Right lobe of liver (tissue), 4 donors: Measurements from ENCODE around the gene PAK6.

ENCODE experiments used
- POLR2A ChIP-seq: fragments of 450-650 bp; IDR thresholded peaks from one replicate; pipeline ENCODE4 v1.6.1; 2017; ENCODE audit warnings: antibody characterized with exemption, mild to moderate bottlenecking
- TF ChIP-seq, protein P1 (sequence below), 4 donors: fragments of 200-600 bp in 3 of 4; fragments of 450-650 bp in 1 of 4; IDR thresholded peaks; one replicate each; pipeline versions ENCODE4 v1.5.1 to v1.8.0; 2016 to 2022; ENCODE audit warnings: antibody characterized with exemption in 4 of 4, mild to moderate bottlenecking in 2 of 4
- donor health status: DM: no; HTN: no; CAD: no.
- donor health status: DM: no; HTN: no; CAD: no.
- donor health status: DM: no; HTN: yes; CAD: no.

DNA sequence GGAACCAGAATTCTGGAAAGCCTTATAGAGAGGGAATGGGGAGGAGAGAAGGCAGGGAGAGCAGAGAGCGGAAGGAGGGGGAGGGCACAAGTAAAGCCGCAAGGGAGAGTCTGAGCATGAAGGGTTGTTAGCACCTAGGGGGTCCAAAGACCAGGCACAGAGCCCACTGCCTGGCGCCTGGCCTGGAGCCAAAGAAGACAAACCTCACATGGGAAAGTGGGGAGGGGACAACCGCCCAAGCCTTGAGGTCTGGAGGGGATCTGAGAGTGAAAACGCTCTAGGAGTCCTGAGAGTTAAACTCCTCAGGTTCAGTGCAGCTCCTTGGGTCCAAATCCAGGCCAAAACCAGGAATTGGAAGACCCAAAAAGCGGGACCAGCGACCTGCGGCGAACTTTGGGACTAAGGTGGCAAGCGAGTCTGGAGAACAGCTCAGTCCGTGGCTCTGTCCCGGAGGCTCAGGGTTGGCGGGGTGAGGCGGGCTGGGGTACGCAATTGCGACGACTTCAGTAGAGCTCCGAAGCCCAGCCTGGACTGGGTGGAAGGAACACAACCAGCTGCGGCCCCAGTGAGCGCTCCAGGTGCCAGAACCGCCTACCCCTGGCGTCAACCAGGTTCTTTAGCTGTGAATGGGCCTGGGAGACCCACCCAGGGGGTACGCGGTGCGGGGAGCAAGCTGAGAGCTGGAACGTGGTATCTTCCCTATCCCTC is 83.8 kb downstream of the PAK6 start:
- TF ChIP-seq, protein P1, sequence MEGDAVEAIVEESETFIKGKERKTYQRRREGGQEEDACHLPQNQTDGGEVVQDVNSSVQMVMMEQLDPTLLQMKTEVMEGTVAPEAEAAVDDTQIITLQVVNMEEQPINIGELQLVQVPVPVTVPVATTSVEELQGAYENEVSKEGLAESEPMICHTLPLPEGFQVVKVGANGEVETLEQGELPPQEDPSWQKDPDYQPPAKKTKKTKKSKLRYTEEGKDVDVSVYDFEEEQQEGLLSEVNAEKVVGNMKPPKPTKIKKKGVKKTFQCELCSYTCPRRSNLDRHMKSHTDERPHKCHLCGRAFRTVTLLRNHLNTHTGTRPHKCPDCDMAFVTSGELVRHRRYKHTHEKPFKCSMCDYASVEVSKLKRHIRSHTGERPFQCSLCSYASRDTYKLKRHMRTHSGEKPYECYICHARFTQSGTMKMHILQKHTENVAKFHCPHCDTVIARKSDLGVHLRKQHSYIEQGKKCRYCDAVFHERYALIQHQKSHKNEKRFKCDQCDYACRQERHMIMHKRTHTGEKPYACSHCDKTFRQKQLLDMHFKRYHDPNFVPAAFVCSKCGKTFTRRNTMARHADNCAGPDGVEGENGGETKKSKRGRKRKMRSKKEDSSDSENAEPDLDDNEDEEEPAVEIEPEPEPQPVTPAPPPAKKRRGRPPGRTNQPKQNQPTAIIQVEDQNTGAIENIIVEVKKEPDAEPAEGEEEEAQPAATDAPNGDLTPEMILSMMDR (IDR thresholded peaks at IDR 0.05), result no peak
- no peak for TF ChIP-seq POLR2A
